ENCODE data around the gene FAM83C.

FAM83C gene

DNA sequence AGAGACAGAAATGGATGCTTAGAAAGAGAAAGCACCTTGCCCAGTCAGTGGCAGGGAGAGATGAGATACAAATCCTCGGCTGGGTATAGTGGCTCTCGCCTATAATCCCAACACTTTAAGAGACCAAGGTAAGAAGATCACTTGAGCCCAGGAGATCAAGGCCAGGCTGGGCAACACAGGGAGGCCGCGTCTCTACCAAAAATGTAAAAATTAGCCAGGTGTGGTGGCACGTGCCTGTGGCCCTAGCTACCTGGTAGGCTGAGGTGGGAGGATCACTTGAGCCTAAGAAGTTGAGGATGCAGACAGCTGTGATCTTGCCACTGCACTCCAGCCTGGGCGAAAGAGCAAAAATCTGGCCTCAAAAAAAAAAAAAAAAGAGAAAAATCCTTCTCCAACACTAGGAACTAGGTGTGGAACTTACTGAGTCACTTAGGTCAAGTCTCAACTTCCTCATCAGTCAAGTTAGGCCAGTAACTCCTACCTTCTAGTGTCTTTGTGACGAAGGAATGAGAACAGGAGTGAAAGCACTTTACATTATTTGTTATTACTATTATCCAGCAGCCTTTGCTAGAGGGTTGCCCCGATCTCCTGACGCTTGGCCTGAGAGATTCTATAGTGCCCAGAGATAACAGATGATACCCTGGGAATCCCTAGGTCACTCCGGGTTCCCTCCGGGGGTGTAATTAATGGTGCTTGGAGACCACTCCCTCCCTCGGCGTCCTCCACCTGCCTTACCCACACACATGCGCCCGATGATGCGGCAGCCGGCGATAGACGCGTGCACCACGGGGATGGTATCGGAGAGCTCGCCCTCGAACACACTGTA is 8.6 kb downstream of the FAM83C start:
- DNase-seq (ENCODE audit: low spot score) = peak; percentile 74

- DNase-seq (ENCODE audit: low spot score) = no peak
Measured at GRCh38 chr20:35281506-35282101, 10.6 kb downstream of the FAM83C start.

DNA sequence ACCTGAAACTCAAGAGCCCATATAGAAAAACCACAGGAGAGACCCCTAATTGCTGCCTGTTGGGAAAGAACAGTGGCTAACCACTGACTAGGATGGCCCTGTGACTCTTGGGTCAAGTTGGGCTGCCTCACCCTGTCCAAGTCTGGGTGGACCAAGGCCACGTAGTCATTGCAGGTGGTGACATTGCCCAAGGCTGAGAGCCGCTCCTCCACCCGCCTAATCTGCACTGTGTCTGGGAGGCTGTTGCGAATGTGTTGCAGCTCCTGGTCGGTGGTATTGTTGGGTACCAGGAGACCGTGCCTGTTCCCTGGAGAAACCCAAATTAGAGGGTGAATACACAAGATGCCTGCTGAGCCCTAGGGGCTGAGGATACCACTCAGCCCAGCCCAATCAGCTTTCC is 11.7 kb downstream of the FAM83C start:
- no peak for DNase-seq (ENCODE audit: low spot score)

DNA sequence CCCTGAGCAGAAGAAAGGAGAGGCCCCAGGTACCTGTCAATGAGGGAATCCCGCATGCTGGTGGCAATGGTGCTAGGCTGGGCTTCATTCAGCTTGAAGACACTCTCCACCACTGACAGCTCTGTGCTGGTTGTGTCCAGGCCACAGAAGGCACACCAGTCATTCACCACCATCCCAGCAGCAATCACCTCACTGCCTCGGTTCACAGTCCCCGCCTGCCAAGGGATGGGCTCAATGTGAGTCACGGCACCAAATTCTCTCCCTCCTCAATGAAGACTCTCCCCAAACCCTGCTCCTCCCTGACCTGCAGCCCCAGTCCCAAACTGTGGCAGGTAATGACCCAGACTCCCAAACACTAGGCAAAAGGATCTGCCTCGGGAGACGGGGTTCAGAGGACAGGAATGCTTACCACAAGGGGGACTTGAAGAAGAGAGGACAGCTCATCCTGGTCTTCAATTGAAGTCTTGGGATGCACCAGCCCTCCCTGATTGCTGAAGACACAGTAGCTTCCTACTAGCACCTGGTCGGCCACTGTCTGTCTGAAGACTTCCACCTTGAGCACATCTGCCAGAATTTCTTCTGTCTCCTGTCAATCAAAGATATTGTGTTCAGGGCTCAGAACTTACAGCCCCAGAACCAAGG is 12.6 kb downstream of the FAM83C start:
- DNase-seq (ENCODE audit: low spot score) = no peak

GRCh38 chr20:35279040-35279439 is 13.2 kb downstream of the FAM83C start:
- DNase-seq (ENCODE audit: low spot score) = no peak

DNA sequence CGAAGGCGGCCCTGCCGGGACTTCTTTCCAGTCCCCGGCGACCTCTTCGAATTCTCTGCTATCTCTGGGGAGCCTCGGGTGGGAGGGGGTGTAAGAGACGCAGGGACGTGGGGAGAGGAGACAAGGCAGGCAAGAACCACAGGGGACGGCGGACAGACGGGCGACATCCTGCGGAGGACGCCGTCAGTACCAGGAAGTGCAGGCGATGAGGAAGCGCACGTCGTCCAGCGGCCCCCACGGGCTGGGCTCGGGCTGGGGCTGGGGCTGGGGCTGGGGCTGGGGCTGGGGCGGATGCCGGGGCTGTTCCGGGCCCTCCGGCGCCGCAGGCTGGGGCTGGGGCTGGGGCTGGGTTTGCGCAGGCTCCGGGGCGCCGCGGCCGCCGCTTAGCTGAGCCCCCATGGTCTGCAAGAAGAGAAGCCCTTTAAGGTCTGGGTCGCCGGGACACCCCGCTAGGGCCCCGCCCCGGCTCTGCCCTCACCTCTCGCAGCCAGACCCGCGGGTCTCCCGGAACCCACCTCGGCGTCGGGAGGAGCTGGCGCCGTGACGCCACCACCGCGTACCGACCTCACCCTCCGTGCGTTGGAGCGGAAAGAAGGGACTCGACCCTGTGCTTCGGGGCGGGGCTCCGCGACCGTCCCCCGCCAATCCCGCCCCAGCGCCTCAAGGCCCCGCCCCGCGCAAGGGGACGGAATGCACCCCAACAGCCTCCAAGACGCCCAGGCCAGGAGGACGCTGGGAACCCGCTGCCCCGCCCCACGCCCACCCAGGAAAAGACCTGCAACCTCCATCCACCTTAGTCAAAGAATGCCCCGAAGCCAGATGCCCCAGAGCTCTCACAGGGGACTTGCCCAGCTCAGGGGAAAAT is 14.5 kb downstream of the FAM83C start, which contains the start of gene MMP24OS:
Gene MMP24OS, minus strand, starts transcription at position 592 of the 865 bp plus-strand sequence. Its CDS starts 193 bp downstream, at position 399.
- DNase-seq (ENCODE audit: low spot score) = peak; percentile 91

- no peak for DNase-seq (ENCODE audit: low spot score)
Measured at GRCh38 chr20:35277127-35277526, 15.1 kb downstream of the FAM83C start.

DNA sequence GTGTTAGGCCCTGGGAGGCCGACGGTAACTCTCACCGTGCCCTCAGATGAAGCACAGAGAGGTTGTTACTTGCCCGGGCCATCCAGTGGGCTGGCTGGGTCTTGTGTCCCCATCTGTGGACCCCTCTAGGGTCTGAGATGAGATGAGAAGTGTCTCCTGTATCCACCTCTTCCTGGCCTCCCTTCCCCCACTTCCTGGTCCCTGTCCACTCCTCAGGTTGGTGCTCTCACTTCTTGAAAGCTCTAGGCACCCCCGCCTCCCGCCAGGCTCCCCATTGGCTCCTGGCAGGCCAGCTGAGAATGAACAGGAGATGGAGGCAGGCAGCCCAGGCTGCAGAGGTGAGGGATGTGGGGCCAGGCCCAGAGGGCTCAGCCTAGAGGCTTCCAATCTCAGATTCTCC is 15.8 kb downstream of the FAM83C start:
- DNase-seq (ENCODE audit: low spot score) = no peak

GRCh38 chr20:35275741-35276251 is 16.4 kb downstream of the FAM83C start:
- DNase-seq (ENCODE audit: low spot score) = no peak

- no peak for DNase-seq (ENCODE audit: low spot score)
Measured at GRCh38 chr20:35274172-35275092, 17.8 kb downstream of the FAM83C start.

GRCh38 chr20:35273449-35274171 is 18.6 kb downstream of the FAM83C start:
- DNase-seq (ENCODE audit: low spot score) = no peak

DNA sequence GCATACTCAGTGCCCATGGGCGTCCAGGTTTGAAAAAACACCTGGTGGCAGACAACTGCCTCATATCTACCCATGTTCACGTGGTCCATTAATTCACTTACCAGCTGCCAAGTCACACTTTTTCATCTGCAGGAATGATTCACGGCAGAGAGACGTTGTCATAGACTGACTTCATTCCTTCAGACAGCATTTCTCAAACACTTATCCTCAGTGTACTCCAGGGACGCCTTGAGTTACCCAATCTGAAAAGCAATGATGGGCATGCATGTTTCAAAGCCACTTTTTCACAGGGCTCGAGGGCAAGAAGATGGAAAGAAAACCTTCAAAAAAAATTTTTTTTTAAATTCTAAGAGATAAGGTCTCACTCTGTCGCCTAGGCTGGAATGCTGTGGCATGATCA is 20.3 kb downstream of the FAM83C start:
- DNase-seq (ENCODE audit: low spot score) = peak; percentile 69

DNA sequence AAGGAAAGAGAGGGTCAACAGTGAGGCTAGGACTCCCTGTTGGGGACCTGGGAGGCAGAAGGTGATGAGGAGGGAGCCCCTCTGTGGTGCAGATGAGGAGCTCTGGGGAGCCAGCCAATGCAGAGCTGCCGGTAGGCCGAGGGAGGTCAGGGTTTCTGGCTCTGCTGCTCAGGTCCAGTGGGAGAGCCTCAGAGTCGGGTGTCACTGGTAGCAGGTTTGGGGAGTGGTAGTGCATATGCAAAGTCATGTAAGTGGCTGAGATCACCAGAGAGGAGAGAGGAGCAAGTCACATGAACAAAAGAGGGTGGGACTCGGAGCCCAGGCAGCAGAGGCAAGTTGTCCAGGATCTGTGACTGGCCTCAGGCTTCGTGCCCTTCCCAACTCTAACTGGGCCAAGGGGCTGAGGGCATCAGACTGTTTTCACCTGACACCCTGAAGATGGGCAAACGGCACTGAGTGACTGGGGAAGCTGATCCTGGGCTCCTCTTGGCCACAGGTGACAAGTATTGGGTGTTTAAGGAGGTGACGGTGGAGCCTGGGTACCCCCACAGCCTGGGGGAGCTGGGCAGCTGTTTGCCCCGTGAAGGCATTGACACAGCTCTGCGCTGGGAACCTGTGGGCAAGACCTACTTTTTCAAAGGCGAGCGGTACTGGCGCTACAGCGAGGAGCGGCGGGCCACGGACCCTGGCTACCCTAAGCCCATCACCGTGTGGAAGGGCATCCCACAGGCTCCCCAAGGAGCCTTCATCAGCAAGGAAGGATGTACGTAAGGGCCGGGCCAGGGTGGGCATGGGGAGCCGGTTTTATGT is 20.9 kb downstream of the FAM83C start:
- no peak for DNase-seq (ENCODE audit: low spot score)

DNA sequence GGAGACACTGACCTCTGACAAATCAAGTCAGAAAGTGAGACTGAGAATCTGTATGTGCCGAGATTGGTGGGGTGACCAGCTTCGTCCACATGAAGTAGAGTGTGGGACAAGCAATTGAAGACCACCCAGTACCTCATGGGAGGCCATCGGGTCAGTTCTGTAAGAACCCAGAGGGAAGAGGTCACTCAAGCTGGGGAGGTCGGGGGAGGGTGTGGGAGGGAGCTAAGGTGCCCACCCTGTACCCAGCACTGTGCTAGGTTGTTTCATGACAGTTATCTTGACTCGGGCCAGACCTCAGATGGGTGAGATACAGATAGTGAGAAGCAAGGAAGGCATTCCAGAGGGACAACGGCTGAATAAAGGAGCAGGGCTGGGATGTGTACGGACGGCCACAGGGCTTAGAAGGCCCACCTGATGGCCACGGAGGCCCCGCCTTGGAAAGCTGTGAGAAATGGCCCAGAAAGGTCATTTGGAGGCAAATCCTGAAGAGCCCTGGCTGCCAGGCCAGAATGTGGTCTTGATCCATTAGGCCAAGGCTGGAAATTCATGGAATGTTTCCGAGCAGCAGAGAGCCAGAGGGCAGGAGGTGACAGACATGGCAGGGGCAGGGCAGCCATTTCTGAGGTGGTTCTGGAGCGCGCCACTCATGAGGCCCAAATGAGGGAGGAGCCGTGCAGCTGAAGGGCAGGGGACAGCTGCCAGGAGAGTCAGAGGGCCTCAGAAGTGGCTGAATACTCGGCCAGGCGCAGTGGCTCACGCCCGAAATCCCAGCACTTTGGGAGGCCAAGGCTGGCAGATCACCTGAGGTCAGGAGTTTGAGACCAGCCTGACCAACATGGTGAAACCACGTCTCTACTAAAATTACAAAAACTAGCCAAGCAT is 22.0 kb downstream of the FAM83C start:
- DNase-seq (ENCODE audit: low spot score) = no peak

GRCh38 chr20:35269055-35269781 is 23.0 kb downstream of the FAM83C start:
- peak; percentile 66 for DNase-seq (ENCODE audit: low spot score)

- no peak for DNase-seq (ENCODE audit: low spot score)
Measured at GRCh38 chr20:35267092-35267491, 25.1 kb downstream of the FAM83C start.

- no peak for DNase-seq (ENCODE audit: low spot score)
Measured at GRCh38 chr20:35264755-35265154, 27.5 kb downstream of the FAM83C start.
